T-helper 2 cell treated with Interferon-gamma antibody and Interleukin-4, amounts not matched to agents 100 ng/mL and 5 ng/mL, for 36 hours (primary cell): ENCODE data around the gene CEP89. TPM values are rescaled to one million over a fixed set of nuclear protein-coding genes. Genes with fewer than 3 reads are reported as not detected.
"Not testable (repeated sequence)": the region's sequence is repeated elsewhere in the genome, so short reads cannot be mapped to it uniquely, and the experiment has no call there.

Source experiments
- intact Hi-C: fragments of 100-400 bp; cut with micrococcal nuclease; formaldehyde crosslinking; loops from one replicate; pipeline ENCODE4 v1.15.1; 2023
- total RNA-seq: library from RNA; stranded (reverse); gene quantifications from 2 replicates; pipeline ENCODE4 v1.2.3, GENCODE V29; 2022

CEP89 gene
- total RNA-seq, 1 donor from 2014 or later: 17.7 TPM

DNA sequence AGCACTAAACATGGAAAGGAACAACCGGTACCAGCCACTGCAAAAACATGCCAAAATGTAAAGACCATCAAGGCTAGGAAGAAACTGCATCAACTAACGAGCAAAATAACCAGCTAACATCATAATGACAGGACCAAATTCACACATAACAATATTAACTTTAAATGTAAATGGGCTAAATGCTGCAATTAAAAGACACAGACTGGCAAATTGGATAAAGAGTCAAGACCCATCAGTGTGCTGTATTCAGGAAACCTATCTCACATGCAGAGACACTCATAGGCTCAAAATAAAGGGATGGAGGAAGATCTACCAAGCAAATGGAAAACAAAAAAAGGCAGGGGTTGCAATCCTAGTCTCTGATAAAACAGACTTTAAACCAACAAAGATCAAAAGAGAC, 123.7 kb downstream of the CEP89 start:
- intact Hi-C loops: not testable (repeated sequence)

DNA sequence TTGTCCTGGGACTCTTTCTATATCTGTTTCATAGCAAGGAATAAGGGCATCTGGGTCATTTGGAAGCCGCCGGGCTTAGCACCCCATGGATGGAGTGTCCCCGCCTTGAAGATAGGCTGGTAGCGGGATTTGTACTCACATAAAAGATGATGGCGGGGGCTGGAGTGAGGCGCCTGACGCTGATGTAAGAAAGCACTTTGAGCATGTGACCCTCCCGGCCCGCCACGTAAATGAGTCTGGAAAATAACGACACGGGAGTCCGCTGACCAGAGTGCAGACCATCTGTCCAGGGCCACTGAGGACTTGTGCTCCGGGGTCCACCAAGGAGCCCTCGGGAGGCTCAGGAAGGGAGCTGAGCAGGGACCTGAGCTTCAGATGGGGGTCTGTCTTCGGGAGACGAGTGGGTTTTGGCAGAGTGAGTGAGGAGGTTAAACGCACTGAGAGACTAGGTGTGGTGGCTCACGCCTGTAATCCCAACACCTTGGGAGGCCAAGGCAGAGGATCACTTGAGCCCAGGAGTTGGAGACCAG, 128.0 kb downstream of the CEP89 start:
- intact Hi-C loops: no loop called here

DNA sequence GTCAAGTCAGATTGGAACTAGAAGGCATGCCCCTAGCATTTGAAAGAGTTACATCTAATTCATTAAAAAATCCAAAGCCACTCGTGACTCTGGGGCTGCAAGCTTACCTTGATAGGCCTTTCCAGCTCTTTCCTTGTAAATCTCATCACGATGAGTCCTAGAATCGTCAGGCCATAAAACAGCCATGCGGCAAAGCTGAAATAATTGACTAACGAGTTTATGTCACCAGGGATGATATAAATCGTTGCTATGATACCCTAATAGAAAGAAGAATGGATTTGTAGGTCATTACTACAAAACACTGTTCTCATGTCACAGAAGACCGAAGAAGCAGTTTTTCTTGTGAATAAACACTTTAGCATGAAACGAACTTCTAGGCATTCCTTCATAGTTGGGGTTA, 129.7 kb downstream of the CEP89 start:
- intact Hi-C loops: no loop called here

DNA sequence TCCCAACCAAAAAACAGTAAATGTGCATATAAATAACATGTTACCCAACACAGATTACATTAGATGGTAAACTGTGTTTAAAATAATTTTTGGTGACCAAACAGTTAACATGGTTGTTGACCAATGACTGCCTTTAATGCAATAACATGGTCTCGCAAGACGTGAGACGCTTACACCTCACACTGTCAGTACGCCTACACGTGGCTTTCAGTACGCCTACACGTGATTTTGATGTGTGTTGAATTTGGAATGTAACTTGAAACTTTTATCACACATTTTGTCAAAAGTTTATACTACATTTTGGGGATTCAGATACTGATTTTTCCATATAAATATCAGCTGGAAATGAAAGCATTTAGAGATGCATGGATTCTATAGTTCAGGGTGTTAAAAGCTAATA, 134.2 kb downstream of the CEP89 start:
- intact Hi-C loops: no loop called here

DNA sequence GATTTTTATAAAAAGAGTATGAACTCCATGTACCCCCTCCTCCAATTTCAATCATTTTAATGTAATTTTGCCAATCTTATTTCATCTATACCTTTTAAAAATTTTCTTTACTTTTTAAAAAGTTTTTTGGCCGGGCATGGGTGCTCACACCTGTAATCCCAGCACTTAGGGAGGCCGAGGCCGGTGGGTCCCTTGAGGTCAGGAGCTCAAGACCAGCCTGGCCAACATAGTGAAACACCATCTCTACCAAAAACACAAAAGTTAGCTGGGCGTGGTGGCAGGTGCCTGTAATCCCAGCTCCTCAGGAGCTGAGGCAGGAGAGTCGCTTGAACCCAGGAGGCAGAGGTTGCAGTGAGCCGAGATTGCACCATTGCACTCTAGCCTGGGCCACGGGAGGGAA, 138.4 kb downstream of the CEP89 start:
- intact Hi-C loops: not testable (repeated sequence)

DNA sequence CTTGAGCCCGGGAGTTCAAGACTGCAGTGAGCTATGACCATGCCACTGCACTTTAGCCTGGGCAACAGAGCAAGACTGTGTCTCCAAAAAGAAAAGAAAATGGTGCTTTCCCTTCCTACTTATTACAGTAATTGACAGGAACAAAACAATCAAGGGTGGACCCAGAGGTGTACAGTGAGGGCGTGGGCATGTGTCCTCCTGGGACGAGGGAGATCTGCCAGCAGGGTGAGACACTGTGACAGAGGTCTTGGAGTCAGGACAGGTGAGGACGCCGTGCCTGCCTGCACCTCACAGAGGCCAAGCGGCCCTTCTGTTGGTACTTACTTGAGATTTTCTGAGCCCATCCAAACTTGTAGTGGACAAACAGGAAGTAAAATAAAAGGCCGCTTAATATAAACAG, 138.9 kb downstream of the CEP89 start:
- intact Hi-C loops: not testable (repeated sequence)

DNA sequence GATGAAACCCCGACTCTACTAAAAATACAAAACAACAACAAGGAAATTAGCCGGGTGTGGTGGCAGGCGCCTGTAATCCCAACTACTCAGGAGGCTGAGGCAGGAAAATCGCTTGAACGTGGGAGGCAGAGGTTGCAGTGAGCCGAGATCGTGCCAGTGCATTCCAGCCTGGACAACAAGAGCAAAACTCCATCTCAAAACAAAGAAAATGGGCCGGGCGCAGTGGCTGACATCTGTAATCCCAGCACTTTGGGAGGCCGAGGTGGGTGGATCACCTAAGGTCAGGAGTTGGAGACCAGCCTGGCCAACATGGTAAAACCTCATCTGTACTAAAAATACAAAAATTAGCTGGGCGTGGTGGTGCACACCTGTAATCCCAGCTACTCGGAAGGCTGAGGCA, 139.7 kb downstream of the CEP89 start:
- intact Hi-C loops: not testable (repeated sequence)

DNA sequence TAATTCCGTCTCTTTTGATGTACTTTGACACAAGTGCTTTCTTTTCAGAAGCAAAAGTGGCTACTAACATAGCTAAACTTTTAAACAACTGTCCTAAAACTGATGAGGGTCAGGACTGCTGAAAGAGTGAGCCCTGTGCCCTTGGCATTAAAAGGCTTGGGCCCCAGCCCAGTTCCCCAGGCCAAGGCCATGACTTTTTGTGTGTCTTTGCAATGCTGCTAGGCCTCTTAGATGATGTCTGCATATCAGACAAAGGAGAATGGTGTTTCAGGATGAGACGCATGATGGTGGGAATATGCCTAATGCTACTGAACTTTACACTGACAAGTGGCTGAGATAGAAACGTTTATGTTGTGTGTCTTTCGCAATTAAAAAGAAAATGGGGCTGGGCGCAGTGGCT, 140.1 kb downstream of the CEP89 start:
- intact Hi-C loops: no loop called here

DNA sequence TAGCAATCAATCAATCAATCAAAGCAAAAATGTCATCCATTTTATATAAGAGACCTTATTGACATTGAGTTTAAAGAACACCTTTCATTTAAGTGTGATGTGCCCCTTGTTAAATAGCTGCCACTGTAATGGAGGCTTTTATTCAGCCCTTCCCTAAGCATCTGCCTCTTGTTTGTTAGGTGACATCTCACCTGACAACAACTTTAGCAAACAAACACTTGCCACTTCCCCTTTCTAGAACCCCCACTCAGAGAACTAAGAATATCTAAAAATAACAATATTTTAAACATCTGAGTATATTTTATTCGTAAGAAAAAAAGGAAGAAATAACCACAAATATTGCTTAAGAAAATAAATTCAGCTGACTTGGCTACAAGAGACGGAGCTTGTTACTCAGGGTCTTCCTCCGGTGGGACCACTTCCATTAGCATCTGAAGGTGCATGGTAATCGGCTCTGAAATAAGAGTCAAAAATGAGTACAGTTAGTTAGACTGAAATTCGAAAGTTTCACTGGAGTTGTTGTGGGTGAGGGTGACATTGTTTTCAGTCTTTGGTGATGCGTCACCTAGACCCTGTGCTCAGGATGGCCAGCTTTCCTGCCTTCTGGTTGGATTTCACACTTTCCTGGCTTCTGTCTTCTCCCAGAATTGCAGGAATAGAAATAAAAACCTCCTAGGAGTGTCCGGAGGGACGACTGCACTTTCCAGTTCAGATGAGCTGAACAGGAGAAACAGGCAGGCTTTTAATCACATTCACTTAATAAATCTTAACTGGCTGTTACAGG, 141.3 kb downstream of the CEP89 start:
- intact Hi-C loops: no loop called here

DNA sequence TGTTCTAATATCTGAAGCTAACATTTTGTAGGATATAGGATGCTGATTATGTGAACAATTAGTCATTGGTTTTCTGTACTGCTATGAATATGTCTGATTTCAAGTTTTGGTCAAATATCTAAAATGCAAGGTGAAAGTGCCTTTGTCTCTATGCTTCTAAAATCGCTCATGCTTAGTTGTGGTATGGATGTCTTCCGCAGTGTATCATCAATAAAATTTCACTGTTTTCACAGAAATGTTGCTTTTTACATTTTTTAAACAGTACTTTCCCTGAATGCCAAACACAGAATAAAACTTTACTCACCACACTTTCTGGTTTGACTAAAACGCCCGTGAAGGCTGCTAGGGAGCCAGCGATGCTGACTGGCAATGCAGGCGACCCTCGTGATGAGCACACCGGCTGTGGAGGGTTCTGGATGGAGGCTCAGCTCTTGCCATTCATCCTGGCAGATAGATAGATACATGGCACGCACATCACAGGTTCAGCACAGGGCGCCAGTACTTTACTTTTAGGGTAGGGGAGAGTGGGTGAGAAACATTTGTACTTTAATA, 142.3 kb downstream of the CEP89 start:
- intact Hi-C loops: no loop called here

DNA sequence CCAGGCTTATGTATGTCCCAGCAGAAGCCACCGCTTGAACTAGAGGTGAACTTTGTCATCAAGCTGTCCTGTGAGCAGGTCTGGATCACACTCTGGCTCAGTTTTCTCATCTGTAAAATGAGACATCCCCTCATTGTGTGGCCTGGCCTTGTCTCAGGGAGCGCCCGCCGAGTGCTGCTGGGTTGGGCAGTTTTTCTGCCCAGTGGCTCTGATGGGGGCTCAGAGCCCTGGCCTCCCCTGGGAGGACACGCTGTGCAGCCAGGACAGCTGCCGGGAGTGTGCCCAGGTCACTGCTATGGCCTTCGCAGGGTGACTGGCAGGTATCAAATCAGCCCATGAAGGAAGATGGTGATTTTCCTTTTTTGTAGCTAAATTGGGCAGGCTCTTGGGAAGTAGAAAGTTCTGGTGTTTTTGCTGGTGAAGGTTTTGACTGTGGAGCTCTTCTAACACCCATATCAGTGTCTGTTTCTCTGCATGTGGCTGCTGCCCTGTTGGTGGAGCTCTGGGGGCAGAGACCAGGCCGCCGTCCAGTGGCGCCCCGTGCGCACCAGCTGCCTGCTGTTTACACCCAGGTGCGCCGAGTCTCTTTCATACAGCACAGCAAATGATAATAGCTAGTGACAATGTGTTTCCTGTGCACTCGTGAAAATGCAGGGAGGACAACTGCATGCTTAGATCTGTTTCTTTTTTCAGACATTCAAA, 143.0 kb downstream of the CEP89 start:
- intact Hi-C loops: no loop called here

DNA sequence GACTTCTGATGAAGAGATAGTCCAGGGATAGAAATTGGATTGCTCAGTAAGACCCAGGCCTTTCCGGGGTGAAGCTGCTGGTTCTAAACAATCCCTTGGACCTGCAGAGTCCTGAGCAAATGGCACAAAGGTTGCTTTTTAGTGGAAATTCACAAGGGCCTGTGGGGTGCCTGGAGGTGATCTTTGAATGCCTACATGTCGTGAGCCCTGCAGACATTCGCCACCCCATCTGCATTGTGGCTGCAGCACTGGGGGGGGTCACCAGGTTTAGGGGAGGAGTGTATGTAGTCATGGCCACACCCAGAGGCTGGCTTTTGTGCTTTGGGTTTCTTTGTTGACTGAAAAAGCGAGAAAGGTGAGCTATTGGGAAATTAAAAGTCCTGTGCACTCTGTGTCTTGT, 143.6 kb downstream of the CEP89 start:
- intact Hi-C loops: no loop called here

Other genes starting within 250 kb of the CEP89 start
- 0.20 and 0.55 TPM in 2 replicates for gene SLC7A9, start 102.2 kb downstream of the CEP89 start, total RNA-seq
- gene FAAP24, start 284 bp upstream of the CEP89 start, total RNA-seq: 8.7 and 9.0 TPM in 2 replicates
- gene RHPN2, start 92.9 kb upstream of the CEP89 start, total RNA-seq: 0.48 and 0.66 TPM in 2 replicates
- 12.3 and 14.1 TPM in 2 replicates for gene GPATCH1, start 109.2 kb upstream of the CEP89 start, total RNA-seq
- gene WDR88, start 160.2 kb upstream of the CEP89 start, total RNA-seq: not detected in 2 replicates
- gene LRP3, start 222.4 kb upstream of the CEP89 start, total RNA-seq: 0.25 and 0.84 TPM in 2 replicates